Esophagus muscularis mucosa (tissue), 3 donors: ENCODE results near the gene GPC2.

Experiments used
- POLR2AphosphoS5 ChIP-seq, 2 donors: sonication (generic); formaldehyde crosslinking; IDR thresholded peaks; one replicate each; pipeline ENCODE4 v1.6.1; 2017; ENCODE audit warnings: antibody characterized with exemption in 2 of 2
- TF ChIP-seq, protein P1 (sequence below), 3 experiments: fragments of 200-600 bp in 2 of 3; fragments of 450-650 bp in 1 of 3; sonication (generic) in 2 of 3; IDR thresholded peaks; one replicate each; pipeline ENCODE4 v1.5.1; 2017 to 2019; ENCODE audit warnings: antibody characterized with exemption in 3 of 3, mild to moderate bottlenecking in 2 of 3, moderate library complexity in 1 of 3

DNA sequence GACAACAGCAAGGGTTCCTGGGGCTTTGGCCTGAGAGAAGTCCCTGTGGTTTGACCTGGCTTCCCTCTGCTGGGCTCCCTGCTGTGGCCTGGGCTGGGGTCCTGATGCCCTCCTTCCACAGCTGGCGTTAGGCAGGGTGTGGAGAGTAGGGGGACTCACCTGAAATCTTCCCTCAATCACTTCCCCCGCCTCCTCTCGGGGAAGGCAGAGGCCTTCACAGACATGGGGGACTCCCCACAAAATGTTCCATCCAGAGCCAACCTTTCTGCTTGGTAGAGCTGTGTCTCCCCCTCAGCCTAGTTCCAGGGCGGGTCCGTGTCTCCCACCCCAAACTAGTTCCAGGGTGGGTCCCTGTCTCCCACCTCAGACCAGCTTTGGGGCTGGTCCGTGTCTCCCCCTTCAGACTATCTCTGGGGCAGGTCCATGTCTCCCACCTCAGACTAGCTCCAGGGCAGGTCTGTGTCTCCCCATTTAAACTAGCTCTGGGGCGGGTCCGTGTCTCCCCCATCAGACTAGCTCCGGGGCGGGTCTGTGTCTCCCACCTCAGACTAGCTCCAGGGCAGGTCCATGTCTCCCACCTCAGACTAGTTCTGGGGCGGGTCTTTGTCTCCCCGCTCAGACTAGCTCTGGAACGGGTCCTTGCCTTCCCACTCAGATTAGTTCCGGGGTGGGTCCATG is 44.7 kb upstream of the GPC2 start:
- TF ChIP-seq POLR2AphosphoS5 (IDR thresholded peaks at IDR 0.05) = no peak
- TF ChIP-seq, protein P1, sequence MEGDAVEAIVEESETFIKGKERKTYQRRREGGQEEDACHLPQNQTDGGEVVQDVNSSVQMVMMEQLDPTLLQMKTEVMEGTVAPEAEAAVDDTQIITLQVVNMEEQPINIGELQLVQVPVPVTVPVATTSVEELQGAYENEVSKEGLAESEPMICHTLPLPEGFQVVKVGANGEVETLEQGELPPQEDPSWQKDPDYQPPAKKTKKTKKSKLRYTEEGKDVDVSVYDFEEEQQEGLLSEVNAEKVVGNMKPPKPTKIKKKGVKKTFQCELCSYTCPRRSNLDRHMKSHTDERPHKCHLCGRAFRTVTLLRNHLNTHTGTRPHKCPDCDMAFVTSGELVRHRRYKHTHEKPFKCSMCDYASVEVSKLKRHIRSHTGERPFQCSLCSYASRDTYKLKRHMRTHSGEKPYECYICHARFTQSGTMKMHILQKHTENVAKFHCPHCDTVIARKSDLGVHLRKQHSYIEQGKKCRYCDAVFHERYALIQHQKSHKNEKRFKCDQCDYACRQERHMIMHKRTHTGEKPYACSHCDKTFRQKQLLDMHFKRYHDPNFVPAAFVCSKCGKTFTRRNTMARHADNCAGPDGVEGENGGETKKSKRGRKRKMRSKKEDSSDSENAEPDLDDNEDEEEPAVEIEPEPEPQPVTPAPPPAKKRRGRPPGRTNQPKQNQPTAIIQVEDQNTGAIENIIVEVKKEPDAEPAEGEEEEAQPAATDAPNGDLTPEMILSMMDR (IDR thresholded peaks at IDR 0.05) = no peak
